EL (cell line): ENCODE measurements around the gene TRIM16.
"Not testable (repeated sequence)": the region's sequence is repeated elsewhere in the genome, so short reads cannot be mapped to it uniquely, and the experiment has no call there.

ENCODE experiments used
- DNase-seq: peaks from one replicate; pipeline ENCODE4 v3.0.0-alpha.2; 2016

The TRIM16 gene

DNA sequence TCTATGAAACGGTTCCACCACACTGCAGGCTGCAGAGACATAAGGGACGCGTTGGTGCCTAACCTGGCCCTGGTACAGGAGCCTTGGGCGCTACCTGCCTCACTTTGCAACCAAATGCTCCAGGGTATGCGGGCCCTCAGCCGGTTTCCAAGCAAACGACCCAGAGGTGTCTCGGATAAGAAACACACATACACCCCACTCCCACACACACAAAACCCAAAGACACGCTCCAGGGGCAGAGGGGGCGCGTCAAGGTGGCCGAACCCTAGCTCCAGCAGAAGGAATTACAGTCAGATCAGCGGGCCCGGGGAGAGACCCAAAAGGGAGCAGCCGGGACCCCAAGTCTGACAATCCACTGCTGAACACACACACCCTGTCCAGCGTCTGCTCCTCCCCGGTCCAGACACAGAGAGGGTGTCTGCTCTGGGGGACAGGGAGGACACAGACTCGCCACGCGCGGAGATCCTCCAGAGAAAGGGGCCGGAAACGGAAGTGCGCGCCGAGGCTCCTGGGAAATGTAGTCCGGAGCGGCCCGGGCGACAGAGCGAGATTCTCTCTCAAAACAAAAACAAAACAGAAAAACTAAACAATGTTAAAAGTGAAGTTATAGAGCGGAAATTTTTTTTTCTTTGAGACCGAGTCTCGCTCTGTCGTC is at the start of gene TRIM16:
Gene TRIM16, minus strand, starts transcription at position 488 of the 655 bp plus-strand sequence. CDS start 32,702 bp downstream, outside the sequence.
- peak; percentile 60 for DNase-seq

DNA sequence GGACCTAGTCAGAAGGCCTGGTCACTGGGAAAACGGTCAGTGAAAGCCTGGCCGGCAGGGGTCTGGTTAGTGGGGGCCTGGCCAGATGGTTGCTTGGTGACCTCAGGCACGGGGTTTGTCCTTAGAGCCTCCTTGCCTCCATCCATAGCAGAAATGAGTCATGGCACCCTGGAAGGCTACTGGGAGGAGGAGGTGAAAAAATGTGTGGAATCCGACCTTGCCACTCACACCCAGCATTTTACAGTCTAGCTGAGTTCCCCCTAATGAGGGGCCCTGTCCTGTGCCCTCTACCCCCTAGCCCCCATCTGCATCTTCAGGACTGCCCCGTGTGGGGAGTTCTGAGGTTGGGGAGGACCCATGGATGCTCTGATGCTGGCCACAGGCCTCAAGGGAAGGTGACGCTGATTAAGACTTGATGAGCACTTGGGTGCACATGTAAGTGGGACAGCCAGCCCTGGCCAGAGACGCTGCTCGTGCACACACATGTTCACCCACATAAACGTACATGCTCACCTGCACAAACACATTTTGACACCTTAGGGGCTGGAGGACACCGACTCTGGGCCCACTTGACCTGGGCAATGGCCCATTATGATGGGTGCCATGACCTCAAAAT is 49.2 kb upstream of the TRIM16 start:
- not testable (repeated sequence) for DNase-seq

DNA sequence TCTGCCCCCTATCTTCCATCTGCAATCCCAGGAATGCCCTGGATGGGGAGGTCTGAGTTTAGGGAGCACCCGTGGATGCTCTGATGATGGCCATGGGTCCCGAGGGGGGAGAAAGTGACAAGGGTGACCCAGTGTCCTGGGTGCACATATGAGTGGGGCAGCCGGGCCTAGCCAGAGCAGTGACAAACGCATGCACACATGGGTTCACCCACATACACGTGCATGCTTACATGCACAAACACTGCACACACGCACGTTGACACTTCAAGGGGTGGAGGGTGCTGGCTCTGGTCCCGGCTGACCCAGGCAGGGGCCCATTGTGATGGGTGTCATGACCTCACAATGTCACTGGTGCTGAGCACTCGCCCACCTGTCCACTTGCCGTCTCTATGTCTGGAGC is 47.8 kb upstream of the TRIM16 start, which contains the start of gene TBC1D26:
Gene TBC1D26, plus strand, starts transcription at position 384 of the 400 bp plus-strand sequence. CDS start 3,066 bp downstream, outside the sequence.
- not testable (repeated sequence) for DNase-seq

DNA sequence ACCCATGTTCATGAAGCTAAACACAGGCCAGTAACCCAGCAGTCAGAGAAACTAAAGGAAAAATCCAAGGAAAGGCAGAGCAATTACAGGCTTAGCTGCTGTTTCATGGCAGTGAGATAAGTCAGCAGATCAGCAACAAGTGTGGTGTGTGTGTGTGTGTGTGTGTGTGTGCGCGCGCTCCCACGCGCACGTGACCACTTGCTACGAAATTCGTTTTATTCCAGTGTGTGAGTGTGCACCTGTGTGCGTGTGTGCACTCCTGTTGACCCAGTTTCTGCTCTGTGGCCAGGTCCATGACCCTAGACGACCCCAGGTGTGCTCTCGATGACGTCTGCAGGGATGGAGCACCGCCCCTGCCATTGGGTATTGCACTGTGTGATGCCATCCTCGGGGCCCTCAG is 46.4 kb upstream of the TRIM16 start:
- DNase-seq = not testable (repeated sequence)

DNA sequence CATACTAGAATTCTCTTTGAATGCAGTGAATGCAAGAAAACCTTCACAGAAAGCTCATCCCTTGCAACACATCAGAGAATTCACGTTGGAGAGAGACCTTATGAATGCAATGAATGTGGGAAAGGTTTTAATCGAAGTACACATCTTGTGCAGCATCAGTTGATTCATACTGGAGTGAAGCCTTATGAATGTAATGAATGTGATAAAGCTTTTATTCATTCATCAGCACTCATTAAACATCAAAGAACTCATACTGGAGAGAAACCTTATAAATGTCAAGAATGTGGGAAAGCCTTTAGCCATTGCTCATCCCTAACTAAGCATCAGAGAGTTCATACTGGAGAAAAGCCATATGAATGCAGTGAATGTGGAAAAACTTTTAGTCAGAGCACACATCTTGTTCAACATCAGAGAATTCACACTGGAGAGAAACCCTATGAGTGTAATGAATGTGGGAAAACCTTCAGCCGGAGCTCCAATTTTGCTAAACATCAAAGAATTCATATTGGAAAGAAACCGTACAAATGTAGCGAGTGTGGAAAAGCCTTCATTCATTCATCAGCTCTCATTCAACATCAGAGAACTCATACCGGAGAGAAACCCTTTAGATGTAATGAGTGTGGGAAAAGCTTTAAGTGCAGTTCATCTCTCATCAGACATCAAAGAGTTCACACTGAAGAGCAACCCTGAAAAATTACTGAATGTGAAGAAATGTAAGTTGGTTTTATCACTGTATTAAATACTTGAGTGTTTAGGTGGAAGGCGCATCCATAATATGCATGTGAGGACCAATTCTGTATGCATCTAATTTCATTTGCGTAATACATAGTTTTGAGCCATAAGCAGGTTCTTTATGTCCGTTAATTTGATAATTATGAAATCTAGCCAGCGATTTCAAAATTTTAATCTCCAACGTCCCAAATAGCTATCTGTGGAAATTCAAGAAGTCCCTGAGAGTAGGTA is 32.8 kb upstream of the TRIM16 start:
- not testable (repeated sequence) for DNase-seq

DNA sequence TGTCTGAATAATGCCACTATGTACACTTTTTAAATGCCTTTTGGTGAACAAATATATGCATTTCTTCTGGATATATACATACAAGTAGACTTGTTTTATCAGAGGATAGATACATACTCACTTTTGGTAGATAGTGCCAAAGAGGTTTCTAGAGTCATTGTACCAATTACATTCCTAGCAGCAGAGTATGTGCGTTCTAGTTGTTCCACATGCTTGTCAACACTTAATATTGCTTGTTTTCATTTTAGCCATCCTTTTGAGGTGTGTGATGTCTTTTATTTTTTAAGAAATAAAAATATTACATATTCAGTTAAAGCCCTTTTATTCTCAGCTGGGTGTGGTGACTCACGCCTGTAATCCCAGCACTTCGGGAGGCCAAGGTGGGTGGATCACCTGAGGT is 24.8 kb upstream of the TRIM16 start:
- DNase-seq = not testable (repeated sequence)

DNA sequence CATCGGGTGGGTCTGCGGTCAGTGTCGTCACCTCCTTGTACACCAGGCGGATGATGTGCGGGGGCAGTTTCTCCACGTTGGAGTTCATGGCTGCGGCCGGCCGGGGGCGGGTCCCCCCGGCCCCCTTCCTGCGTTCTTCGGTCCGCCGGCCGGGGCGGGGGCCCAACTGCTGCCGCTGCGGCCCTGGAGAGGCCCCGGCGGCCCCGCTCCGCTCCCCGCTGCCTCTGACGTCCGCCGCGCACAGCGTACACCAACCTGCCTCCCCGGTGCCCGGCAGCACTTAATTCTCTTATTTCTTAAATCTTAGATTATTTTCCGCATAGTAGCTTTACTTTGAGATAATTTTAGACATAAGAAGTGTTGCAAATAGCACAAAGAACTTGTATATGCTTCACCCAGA is 20.7 kb upstream of the TRIM16 start:
- DNase-seq = not testable (repeated sequence)

GRCh38 chr17:15704239-15704638 is 20.1 kb upstream of the TRIM16 start:
- not testable (repeated sequence) for DNase-seq

DNA sequence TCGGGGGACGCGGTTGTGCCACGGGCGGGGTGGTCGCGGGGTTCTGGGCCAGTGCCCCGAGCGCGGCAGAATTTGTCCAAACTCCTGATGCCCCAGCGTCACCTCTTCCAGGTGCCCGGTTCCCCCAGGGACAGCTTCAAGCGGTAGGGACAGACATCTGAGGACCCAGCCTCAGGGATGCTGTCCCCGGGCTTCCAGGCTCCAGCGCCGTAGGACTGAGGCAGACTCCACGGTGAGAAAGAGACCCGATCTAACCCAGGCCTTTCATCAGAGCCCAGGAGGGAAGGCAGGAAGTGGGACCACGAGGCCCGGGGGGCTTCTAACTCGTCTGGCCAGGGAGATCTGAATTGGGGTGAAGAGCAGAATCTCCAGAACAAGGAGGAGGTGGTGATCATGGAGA is 15.8 kb upstream of the TRIM16 start:
- DNase-seq = not testable (repeated sequence)

DNA sequence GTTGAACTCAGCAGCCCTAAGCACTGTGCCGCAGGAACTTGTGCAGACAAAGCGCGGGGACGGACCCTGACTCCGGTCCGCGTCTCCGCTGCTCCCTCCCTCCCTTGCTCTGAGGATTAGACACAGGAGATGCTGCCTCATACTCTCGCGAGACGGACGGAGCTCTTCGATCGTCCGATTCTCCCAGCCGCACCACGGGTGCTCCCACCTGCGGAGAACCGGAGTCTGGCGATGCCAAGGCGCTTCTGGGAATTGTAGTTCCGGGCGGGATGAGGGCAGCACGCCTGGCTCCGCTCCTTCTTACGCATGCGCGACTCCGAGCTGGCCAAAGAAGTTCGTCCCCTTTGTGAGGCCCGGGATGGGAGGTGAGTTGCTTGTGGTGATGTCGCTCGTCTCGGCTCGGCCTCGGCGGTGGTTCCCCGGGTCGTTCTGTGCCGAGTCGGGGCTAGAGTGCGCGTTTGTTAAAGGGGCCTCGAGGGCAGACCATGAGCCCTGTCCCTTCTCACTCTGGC is 15.4 kb upstream of the TRIM16 start, which contains the start of gene ZNF286A:
Gene ZNF286A, plus strand, starts transcription at position 340 of the 512 bp plus-strand sequence. CDS start 578 bp downstream, outside the sequence.
- DNase-seq = peak; percentile 100

DNA sequence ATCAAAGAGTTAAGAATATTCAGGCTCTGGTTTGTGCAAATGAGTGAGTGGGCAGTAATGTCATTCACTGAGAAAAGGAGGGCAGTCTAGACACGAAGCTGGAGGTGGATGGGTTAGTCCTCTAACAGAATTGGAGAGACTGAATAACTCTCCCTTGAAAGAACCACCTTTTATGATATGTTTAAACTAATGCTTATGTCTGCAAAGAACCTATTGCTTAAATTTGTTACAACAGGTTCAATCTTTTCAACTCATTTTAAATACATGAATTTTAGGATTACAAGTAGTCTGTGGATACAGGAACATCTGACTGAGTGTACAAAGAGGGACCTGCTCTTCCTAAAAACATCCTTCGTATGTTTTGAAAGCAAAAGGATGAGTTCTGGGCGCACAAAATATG is 14.9 kb upstream of the TRIM16 start:
- peak; percentile 5 for DNase-seq

- not testable (repeated sequence) for DNase-seq
These were observed 3.4 kb upstream of the TRIM16 start for GRCh38 chr17:15687494-15687893.

DNA sequence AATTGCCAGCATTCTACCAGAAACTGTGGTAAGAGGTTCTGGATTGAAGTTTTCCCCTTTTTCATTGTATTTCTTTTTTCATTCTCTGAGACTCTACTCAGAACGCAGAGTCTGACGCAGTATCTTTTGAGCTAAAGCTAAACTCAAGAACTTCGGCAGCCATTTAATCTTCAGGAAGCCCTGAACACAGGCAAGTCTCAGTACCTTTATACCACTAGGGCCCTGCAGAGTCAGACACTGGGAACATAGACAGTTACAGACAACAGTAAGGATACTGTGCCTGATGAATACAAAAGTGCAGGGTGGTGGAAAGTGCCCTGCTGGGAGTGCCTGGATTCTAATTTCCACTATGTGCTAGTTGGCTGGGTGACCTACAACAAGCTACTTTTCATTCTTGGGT is 976 bp downstream of the TRIM16 start:
- DNase-seq = not testable (repeated sequence)

DNA sequence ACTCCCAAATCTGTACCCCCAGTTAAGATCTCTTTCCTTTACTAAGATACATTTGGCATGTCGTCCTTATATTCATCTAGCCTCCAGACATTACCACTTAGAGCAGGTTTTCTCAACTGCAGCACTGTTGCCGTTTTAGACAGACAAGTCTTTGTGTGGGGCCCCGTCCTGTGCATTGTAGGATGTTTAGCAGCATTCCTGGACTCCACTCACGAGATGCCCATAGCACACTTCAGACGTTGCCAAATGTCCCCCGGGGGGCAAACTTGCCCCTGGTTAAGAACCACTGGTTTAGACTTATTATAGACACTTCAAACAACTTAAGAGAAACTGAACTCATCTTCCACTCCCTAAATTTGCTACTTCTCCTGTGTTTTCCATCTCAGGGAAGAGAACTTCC is 8.1 kb downstream of the TRIM16 start:
- not testable (repeated sequence) for DNase-seq

DNA sequence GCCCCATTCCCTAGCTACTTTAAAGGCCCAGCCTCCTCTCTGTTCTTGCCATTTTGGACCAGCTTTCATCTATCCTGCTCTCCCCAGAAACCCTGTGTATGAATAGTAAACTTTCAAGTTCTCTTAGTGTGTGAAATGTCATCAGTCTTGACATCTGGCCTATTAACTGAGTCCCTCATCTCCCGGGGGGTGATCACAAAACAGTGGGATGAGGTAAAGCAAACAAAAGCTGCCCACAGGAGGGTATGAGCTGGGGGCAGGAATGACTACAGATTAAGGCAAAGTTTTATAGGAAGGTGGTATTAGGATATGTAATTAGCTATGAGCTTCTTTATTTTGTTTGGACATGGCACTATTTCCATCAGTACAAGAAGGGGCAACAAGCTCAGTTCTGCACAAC is 9.5 kb downstream of the TRIM16 start:
- DNase-seq = not testable (repeated sequence)

DNA sequence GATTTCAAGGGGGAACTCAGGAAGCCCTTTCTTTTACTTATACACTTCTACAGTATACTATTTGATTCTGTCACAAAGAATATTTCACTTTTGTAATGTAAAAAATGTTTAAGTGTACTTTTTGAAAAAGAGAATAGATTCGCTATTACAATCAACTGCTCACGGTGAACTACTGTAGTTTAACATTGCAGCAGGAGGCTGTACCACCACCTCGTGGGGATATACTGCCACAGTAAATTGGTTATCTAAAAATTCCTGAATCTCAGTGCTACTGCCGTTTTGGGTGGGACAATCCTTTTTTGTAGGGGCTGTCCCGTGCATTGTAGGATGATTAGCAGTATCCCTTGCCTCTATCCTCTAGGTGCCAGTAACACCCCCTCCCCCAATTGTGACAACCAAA is 14.6 kb downstream of the TRIM16 start:
- not testable (repeated sequence) for DNase-seq

DNA sequence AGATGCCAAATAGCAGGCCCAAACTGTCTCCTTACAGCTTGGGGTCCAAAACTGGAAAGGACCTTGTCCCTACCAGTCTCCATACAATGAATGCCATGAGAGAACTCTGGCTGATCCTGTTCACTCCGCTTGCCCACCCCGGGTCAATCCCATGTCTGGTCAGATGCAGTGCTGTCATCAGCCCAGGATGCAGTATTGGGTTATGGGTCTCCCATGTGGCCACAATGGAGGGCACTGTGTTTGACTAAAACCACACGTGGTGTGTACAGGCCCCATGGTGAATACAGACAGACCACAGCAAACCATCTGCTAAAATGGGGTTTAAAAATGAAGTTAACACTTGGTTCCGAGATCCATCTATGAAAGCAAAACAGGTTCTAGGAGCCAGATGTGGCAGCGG is 20.4 kb downstream of the TRIM16 start:
- DNase-seq = no peak

- no peak for DNase-seq
These were observed 20.9 kb downstream of the TRIM16 start for GRCh38 chr17:15663176-15663575.

DNA sequence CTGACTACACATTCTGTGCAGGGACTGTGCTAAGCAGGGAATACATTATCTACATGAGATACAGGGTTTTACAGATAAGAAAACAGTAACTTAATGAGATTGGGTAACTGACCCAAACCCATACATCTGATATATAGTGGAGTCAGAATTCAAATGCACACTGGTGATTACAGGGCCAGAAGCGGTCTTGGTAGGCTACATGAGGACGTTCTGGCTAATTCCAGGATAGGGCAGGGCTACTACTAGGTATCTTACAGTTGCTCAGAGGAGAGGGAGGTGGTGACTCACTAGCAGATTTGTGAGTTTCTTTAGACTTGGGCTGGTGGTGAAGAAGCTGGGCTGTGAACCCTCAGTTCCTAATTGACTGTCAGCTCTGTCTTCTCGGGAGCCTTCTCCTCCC is 21.4 kb downstream of the TRIM16 start:
- no peak for DNase-seq

- no peak for DNase-seq
These were observed 24.0 kb downstream of the TRIM16 start for GRCh38 chr17:15660077-15660476.

- peak; percentile 18 for DNase-seq
These were observed 24.4 kb downstream of the TRIM16 start for GRCh38 chr17:15659663-15660062.

- DNase-seq = no peak
These were observed 24.9 kb downstream of the TRIM16 start for GRCh38 chr17:15659236-15659635.

DNA sequence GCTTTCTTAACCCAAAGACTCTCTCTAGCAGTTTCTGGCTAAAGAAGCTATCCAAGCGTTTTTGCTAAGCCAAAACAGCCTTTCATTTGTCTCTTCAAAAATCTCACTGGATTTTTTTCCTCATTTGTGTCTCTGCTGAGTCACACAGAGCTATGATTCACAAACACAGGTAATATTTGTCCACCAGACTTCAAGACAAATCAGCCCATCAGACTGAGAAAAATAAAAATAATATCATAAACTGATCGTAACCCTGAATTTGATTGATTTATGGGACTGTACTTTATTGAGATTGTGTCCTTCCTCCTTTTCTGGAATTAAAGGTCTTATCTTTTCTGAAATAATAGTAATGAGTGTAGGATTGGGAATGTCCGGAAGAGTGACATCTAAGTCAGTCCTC is 25.8 kb downstream of the TRIM16 start:
- DNase-seq = no peak
